Stimulated activated CD8-positive, alpha-beta memory T cell treated with anti-CD3 and anti-CD28 coated beads, Interleukin-12 subunit alpha, Interleukin-12 subunit beta, amount 100 ng/mL, for 24 hours (primary cell): Measurements from ENCODE around the gene LRMDA.

Source experiments
- DNase-seq: peaks from one replicate; pipeline ENCODE4 v3.0.0-alpha.2; 2020; ENCODE audit errors: extremely low read depth

The LRMDA gene

GRCh38 chr10:75825661-75826060 lies 394.2 kb downstream of the LRMDA start:
- DNase-seq = no peak

GRCh38 chr10:75826846-75827245 lies 395.4 kb downstream of the LRMDA start:
- no peak for DNase-seq

GRCh38 chr10:75827587-75828021 lies 396.2 kb downstream of the LRMDA start:
- DNase-seq = no peak

GRCh38 chr10:75828413-75828812 lies 397.0 kb downstream of the LRMDA start:
- DNase-seq = no peak

- no peak for DNase-seq
Observed at GRCh38 chr10:75836064-75836463, 404.6 kb downstream of the LRMDA start.

GRCh38 chr10:75838486-75838885 lies 407.1 kb downstream of the LRMDA start:
- no peak for DNase-seq

GRCh38 chr10:75839020-75839419 lies 407.6 kb downstream of the LRMDA start:
- DNase-seq = no peak

- no peak for DNase-seq
Observed at GRCh38 chr10:75841266-75841665, 409.8 kb downstream of the LRMDA start.

- DNase-seq = no peak
Observed at GRCh38 chr10:75845176-75845947, 413.9 kb downstream of the LRMDA start.

- no peak for DNase-seq
Observed at GRCh38 chr10:75847477-75847876, 416.1 kb downstream of the LRMDA start.

- DNase-seq = no peak
Observed at GRCh38 chr10:75851580-75852345, 420.3 kb downstream of the LRMDA start.

GRCh38 chr10:75852851-75853484 lies 421.5 kb downstream of the LRMDA start:
- no peak for DNase-seq

- no peak for DNase-seq
Observed at GRCh38 chr10:75857269-75857846, 425.9 kb downstream of the LRMDA start.

GRCh38 chr10:75857896-75858295 lies 426.5 kb downstream of the LRMDA start:
- no peak for DNase-seq

GRCh38 chr10:75858339-75858738 lies 426.9 kb downstream of the LRMDA start:
- DNase-seq = no peak

GRCh38 chr10:75859141-75859540 lies 427.7 kb downstream of the LRMDA start:
- DNase-seq = no peak

GRCh38 chr10:75860009-75860408 lies 428.6 kb downstream of the LRMDA start:
- no peak for DNase-seq

- no peak for DNase-seq
Observed at GRCh38 chr10:75861582-75861981, 430.2 kb downstream of the LRMDA start.

GRCh38 chr10:75862935-75863334 lies 431.5 kb downstream of the LRMDA start:
- no peak for DNase-seq

- DNase-seq = no peak
Observed at GRCh38 chr10:75864717-75865116, 433.3 kb downstream of the LRMDA start.

- no peak for DNase-seq
Observed at GRCh38 chr10:75865413-75866299, 434.2 kb downstream of the LRMDA start.
